ENCODE measurements around the gene PTGES.
"Not testable (repeated sequence)": the region's sequence is repeated elsewhere in the genome, so short reads cannot be mapped to it uniquely, and the experiment has no call there.

PTGES gene

GRCh38 chr9:129770741-129771140 is 17.9 kb upstream of the PTGES start:
- DNase-seq (ENCODE audit: low read depth, low spot score), result no peak

DNA sequence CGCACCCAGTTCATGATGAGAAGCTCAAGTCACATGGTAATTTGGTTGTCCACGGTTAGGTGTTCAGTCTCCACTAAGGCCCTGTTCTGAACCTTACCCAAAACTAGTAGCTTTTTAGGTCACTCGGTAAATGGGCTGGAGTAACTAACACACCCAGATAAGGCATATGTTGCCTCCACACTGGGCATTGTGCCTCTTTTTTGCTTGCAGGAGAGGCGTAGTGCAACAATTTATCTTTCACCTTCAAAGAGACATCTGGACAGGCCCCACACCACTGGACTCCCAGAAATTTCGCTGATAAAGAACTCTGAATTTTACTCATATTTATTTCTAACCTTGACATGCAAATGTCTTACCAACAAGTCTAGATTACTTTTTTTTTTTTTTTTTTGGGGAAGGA is 16.8 kb upstream of the PTGES start:
- DNase-seq (ENCODE audit: low read depth, low spot score), result no peak

DNA sequence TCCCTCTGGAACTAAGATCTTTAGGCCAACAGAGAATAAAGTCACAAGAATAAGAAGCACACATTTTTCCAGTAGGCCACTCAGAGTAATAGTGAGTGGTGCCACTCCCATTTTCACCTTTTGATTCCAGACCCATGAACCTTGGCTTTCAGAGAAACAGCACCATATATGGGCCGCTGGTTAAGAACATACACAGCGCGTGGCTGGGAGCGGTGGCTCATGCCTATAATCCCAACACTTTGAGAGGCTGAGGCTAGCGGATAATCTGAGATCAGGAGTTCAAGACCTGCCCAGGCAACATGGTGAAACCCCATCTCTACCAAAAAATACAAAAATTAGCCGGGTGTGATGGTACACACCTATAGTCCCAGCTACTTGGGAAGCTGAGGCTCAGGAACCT is 15.6 kb upstream of the PTGES start:
- DNase-seq (ENCODE audit: low read depth, low spot score), result no peak

DNA sequence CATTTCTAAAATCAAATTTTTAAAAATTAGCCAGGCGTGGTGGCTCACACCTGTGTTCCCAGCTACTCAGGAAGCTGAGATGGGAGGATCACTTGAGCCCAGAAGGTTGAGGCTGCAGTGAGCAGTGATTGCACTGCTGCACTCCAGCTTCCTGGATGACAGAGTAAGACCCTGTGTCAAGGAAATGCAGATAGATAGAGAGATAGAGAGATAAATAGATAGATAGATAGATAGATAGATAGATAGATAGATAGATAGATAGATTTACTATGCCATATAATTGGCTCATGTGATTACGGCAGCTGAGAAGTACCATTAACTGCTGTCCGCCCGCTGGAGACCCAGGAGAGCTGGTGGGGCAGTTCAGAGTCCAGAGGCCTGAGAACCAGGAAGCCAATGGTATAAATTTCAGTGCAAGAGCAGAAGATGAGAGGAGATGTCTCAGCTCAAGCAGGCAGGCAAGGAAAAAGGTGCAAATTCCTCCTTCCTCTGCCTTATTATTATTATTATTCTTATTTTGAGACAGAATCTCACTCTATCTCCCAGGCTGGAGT is 13.0 kb upstream of the PTGES start:
- no peak for DNase-seq (ENCODE audit: low read depth, low spot score)

DNA sequence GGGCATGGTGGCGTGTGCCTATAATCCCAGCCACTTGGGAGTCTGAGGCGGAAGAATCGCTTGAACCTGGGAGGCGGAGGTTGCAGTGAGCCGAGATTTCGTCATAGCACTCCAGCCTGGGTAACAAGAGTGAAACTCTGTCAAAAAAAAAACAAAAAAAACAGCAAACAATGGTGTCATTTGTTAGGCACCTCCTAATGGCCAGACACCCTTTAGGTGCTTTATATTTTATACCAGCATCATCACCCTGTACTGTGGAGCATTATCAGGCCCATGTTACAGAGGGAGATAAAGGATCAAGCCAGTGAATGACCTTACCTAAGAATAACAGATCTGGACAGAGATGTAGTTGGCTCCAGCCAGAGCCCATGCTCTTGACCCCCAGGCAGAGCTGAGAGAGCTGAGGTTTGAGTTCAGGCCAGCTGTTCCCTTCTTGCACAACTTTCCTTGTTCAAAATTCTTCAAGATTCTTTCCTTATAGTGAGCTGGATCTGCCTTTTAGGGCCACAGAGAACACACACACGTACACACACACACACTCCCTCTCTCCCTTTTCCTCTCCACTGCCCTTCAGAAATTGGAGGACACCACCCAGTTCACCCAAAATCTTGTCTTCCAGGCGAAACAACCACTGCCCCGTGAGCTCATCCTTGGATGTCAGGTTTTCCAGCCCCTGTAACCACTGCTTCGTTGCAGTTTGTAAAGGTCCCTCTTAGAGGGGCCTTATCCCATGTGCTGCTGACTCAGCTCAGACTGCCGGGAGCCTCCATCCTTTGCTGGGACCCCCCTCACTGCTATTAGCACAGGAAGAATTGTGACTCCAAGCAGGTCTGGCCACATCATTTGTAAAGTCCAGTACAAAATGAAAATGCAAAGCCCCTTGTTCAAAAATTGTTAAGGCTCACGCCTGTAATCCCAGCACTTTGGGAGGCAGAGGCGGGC is 10.4 kb upstream of the PTGES start:
- no peak for DNase-seq (ENCODE audit: low read depth, low spot score)

GRCh38 chr9:129762370-129762984 is 9.6 kb upstream of the PTGES start:
- not testable (repeated sequence) for DNase-seq (ENCODE audit: low read depth, low spot score)

- DNase-seq (ENCODE audit: low read depth, low spot score), result no peak
Measured at GRCh38 chr9:129761901-129762369, 9.1 kb upstream of the PTGES start.

DNA sequence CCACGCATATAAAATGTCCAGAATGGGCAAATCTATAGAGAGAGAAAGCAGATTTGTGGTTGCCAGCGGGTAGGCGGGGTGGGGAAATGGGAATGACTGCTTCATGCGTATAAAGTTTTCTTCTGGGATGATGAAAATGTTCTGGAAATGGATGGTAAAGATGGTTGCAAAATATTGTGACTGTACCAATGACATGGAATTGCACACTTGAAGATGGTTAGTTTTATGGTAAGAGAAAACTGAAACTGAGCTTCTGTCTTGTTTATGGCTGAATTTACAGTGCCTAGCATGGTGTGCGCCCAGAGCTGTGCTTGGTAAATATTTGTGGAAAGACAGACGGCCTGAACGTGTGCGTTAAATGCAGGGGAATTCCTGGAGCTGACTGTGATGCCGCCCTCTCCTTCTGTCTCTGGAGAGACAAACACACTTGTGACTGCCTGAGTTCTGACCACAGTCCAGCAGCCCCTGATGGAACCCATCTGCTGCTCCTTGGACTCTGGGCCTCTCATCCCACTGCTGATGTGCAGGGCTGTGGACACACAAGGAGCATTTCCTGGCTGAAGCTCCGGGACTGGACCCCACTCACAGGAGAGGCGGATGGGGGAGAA is 8.6 kb upstream of the PTGES start:
- DNase-seq (ENCODE audit: low read depth, low spot score), result no peak

- not testable (repeated sequence) for DNase-seq (ENCODE audit: low read depth, low spot score)
Measured at GRCh38 chr9:129760784-129761183, 7.9 kb upstream of the PTGES start.

DNA sequence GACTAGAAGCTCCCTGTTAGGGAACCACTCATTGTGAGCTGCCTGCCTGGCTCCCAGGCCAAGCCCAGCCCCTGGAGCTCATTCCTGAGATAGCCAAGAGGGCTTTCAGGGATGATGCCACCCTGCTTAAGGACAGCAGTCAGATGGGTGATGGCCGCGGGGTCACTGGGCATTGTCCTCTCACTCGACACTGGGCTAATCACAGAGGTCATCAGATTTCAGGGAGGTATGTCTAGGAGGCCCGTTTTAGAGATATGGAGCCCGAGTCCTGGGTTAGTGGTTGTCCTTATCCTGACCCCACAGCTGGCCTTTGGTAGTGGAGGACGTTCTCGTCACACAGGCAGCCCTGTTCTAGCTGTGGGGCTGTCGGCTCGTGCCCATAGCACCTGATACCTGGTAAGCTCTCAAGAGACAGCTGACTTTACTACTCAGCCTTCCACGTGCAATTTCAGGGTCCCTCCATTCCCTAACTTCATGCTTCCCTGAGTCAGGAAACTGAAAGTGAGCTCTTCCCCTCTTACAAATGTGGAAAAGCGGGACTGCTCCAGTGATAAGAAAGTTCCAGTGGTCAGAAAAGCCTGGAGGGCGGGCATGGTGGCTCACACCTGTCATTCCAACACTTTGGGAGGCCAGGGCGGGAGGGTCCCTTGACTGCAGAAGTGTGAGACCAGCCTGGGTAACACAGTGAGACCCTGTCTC is 7.1 kb upstream of the PTGES start:
- no peak for DNase-seq (ENCODE audit: low read depth, low spot score)

DNA sequence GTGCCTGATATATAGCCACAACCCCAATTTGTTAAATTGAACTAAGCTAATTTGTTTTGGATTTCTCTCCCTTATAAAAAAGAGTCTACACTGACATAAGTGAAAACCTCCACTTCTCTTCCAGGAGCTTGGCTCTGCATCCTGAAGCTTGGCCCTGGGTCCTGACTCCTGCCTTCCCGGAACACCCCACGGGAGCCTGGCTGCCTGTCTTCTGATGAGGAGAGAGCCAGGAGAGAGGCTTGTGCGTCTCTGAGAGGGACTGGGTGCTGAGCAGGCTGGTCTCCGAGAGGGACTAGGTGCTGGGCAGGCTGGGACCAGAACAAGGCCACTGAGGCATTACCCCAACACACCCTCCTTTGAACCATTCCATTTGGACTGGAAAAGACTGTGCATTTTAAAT is 6.5 kb upstream of the PTGES start:
- DNase-seq (ENCODE audit: low read depth, low spot score), result no peak

DNA sequence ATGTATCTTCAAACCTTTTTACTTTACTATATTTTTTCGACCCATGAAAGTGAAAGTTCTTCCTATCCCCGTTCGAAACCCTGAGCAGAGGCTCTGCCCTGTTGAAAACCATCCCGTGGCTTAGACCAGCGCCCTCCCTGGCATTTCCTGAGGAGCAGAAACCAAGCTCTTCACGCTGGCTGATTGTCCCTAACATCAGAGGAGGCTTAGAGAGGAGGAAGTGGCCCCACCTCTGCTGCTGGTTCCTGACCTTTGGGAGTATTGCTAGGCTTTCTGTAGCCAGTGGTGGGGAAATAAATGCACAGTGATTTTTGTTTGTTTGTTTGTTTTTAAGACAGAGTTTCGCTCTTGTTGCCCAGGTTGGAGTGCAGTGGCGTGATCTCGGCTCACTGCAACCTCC is 4.2 kb upstream of the PTGES start:
- DNase-seq (ENCODE audit: low read depth, low spot score), result no peak

- DNase-seq (ENCODE audit: low read depth, low spot score), result no peak
Measured at GRCh38 chr9:129756191-129756590, 3.3 kb upstream of the PTGES start.

DNA sequence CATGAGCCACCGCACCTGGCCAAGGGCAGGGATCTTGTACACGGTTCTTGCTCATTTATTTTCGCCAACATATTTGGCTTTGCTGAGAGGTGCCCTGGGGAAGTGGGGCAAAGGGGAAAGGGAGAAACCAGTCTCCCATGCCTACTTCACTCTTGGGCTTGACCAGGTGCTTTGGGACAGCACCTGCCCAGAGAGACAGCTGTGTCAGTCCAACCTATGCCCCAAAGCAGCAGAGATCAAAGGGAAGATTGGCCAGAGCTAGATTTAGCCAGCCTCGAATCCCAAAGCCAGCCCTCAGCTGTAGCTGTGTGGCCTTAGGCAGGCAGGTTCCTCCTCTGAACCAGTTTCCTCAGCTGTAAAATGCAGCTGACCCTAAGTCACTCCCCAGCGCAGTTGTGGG is 2.3 kb upstream of the PTGES start:
- DNase-seq (ENCODE audit: low read depth, low spot score), result no peak

GRCh38 chr9:129751841-129752801 is 721 bp downstream of the PTGES start:
- DNase-seq (ENCODE audit: low read depth, low spot score), result no peak

DNA sequence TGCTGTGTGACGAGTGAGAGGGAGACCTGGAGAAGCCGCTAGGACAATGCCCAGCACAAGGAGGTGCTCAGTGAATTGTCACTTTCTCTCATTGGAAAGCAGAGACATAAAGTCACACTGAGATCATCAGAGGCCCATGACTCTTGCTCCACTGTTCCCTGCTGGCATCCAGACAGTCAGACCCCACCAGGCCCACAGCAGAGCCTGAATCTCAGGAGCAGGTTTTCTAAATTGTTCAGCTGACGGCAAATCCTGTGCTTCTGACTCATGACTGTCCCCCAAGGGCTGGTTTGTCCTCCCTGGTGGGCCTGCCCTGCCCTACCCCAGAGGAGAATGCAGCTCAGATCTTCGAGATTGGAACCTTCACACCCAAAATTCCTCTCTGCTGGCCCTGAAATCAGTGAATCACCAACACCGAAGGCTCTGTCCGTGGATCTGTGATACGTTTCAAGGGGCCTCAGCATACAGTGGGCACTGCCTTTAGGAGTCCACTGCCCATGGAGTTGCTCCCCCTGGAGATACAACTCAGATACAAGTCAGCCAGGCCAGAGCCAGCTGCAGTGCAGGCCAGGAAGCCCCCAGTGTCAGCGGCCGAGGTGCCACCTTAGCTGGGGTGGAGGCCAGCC is 2.7 kb downstream of the PTGES start:
- no peak for DNase-seq (ENCODE audit: low read depth, low spot score)

DNA sequence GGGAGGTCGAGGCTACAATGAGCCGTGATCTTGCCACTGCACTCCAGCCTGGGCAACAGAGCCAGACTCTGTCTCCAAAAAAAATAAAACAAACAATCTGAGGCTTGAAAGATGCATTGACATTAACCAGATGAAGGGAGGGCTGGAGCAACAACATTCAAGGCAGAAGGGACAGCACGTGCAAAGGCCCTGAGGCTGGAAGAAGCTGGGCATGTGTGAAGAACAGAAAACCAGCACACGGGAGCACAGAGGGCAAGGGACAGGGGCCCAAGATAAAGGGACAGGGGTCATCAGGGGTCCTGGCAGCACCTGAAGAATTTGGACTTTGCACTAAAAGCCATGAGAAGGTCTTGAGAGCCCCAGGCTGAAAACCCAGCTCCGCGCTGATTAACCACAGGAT is 3.3 kb downstream of the PTGES start:
- no peak for DNase-seq (ENCODE audit: low read depth, low spot score)

- not testable (repeated sequence) for DNase-seq (ENCODE audit: low read depth, low spot score)
Measured at GRCh38 chr9:129749052-129749451, 3.8 kb downstream of the PTGES start.

GRCh38 chr9:129748249-129748648 is 4.6 kb downstream of the PTGES start:
- DNase-seq (ENCODE audit: low read depth, low spot score), result no peak

All from activated naive CD8-positive, alpha-beta T cell treated with anti-CD3 and anti-CD28 coated beads, Interleukin-2, amount 50 U/mL, for 16 hours (primary cell).